SK-N-SH treated with all-trans-retinoic acid at 6 μM for 48 hours (cell line): Measurements from ENCODE around the gene SMIM8.

ENCODE experiments used
- ATAC-seq: fragments of 200-7000 bp; cut with Tn5 transposase; 3 replicates; pipeline ENCODE4 v1.9.1; 2020; ENCODE audit warnings: mild to moderate bottlenecking, moderate library complexity
- ARNTL ChIP-seq: fragments of 450-650 bp; formaldehyde crosslinking; IDR thresholded peaks from 2 replicates; pipeline ENCODE4 v1.5.0; 2020; ENCODE audit warnings: low read depth, mild to moderate bottlenecking, moderate library complexity, borderline replicate concordance
- BACH2 ChIP-seq: fragments of 250-450 bp; sonication (Bioruptor Pico); IDR thresholded peaks from 2 replicates; pipeline ENCODE4 v1.9.0; 2021; ENCODE audit warnings: mild to moderate bottlenecking, borderline replicate concordance
- CSDC2 ChIP-seq: fragments of 250-450 bp; sonication (Bioruptor Pico); IDR thresholded peaks from 2 replicates; pipeline ENCODE4 v1.5.0; 2020; ENCODE audit warnings: mild to moderate bottlenecking, moderate library complexity
- ESRRG ChIP-seq: fragments of 250-450 bp; sonication (Bioruptor Pico); IDR thresholded peaks from 2 replicates; pipeline ENCODE4 v1.6.1; 2021; ENCODE audit warnings: mild to moderate bottlenecking
- GLIS3 ChIP-seq: fragments of 250-450 bp; sonication (Bioruptor Pico); IDR thresholded peaks from 2 replicates; pipeline ENCODE4 v1.5.0; 2020; ENCODE audit warnings: mild to moderate bottlenecking, moderate library complexity
- ISL1 ChIP-seq: fragments of 250-450 bp; sonication (Bioruptor Pico); IDR thresholded peaks from 2 replicates; pipeline ENCODE4 v2.1.2; 2022; ENCODE audit warnings: mild to moderate bottlenecking, moderate library complexity
- OSR1 ChIP-seq: fragments of 250-450 bp; sonication (Bioruptor Pico); IDR thresholded peaks from 2 replicates; pipeline ENCODE4 v1.8.0; 2022; ENCODE audit warnings: moderate library complexity, mild to moderate bottlenecking, inconsistent platforms
- PPARA ChIP-seq: fragments of 250-450 bp; sonication (Bioruptor Pico); IDR thresholded peaks from 2 replicates; pipeline ENCODE4 v1.5.0; 2020; ENCODE audit warnings: mild to moderate bottlenecking, borderline replicate concordance
- RARB ChIP-seq: fragments of 250-450 bp; sonication (Bioruptor Pico); IDR thresholded peaks from 2 replicates; pipeline ENCODE4 v1.8.0; 2021; ENCODE audit warnings: mild to moderate bottlenecking, moderate library complexity
- SNAI2 ChIP-seq: fragments of 250-450 bp; sonication (Bioruptor Pico); IDR thresholded peaks from 2 replicates; pipeline ENCODE4 v1.5.0; 2020; ENCODE audit warnings: mild to moderate bottlenecking, moderate library complexity
- TCF4 ChIP-seq: fragments of 250-450 bp; sonication (Bioruptor Pico); IDR thresholded peaks from 2 replicates; pipeline ENCODE4 v1.8.0; 2021; ENCODE audit warnings: mild to moderate bottlenecking, moderate library complexity, borderline replicate concordance
- ZC3H10 ChIP-seq: fragments of 250-450 bp; sonication (Bioruptor Pico); IDR thresholded peaks from 2 replicates; pipeline ENCODE4 v1.5.1; 2021; ENCODE audit warnings: mild to moderate bottlenecking, moderate library complexity
- ZFP3 ChIP-seq: fragments of 250-450 bp; sonication (Bioruptor Pico); IDR thresholded peaks from 2 replicates; pipeline ENCODE4 v1.5.0; 2020; ENCODE audit warnings: mild to moderate bottlenecking, moderate library complexity
- ZFP30 ChIP-seq: fragments of 450-650 bp; formaldehyde crosslinking; IDR thresholded peaks from 2 replicates; pipeline ENCODE4 v1.5.0; 2022; ENCODE audit warnings: mild to moderate bottlenecking, moderate library complexity
- ZNF565 ChIP-seq: fragments of 450-650 bp; formaldehyde crosslinking; conservative IDR thresholded peaks from 2 replicates; pipeline ENCODE4 v1.5.0; 2020; ENCODE audit warnings: low read depth, mild to moderate bottlenecking, moderate library complexity
- ZNF70 ChIP-seq: fragments of 450-650 bp; formaldehyde crosslinking; IDR thresholded peaks from 2 replicates; pipeline ENCODE4 v1.5.0; 2020; ENCODE audit warnings: mild to moderate bottlenecking, moderate library complexity
- ZNF8 ChIP-seq: fragments of 450-650 bp; formaldehyde crosslinking; IDR thresholded peaks from 2 replicates; pipeline ENCODE4 v1.5.0; 2020; ENCODE audit warnings: mild to moderate bottlenecking, moderate library complexity
- TF ChIP-seq, protein P1 (sequence below): fragments of 250-450 bp; sonication (Bioruptor Pico); IDR thresholded peaks from 2 replicates; pipeline ENCODE4 v1.8.0; 2020; ENCODE audit warnings: mild to moderate bottlenecking, moderate library complexity, borderline replicate concordance
- TF ChIP-seq, protein P2 (sequence below): fragments of 250-450 bp; sonication (Bioruptor Pico); IDR thresholded peaks from 2 replicates; pipeline ENCODE4 v1.8.0; 2021; ENCODE audit warnings: low read depth, mild to moderate bottlenecking, moderate library complexity, borderline replicate concordance
- TF ChIP-seq, protein P3 (sequence below): fragments of 250-450 bp; sonication (Bioruptor Pico); IDR thresholded peaks from 2 replicates; pipeline ENCODE4 v1.5.1; 2020; ENCODE audit warnings: low read depth, mild to moderate bottlenecking, moderate library complexity
- TF ChIP-seq, protein P4 (sequence below): fragments of 250-450 bp; sonication (Bioruptor Pico); IDR thresholded peaks from 2 replicates; pipeline ENCODE4 v1.5.1; 2021; ENCODE audit warnings: mild to moderate bottlenecking, moderate library complexity
- TF ChIP-seq, protein P5 (sequence below): fragments of 250-450 bp; sonication (Bioruptor Pico); IDR thresholded peaks from 2 replicates; pipeline ENCODE4 v1.5.0; 2020; ENCODE audit warnings: mild to moderate bottlenecking, moderate library complexity

Gene SMIM8

DNA sequence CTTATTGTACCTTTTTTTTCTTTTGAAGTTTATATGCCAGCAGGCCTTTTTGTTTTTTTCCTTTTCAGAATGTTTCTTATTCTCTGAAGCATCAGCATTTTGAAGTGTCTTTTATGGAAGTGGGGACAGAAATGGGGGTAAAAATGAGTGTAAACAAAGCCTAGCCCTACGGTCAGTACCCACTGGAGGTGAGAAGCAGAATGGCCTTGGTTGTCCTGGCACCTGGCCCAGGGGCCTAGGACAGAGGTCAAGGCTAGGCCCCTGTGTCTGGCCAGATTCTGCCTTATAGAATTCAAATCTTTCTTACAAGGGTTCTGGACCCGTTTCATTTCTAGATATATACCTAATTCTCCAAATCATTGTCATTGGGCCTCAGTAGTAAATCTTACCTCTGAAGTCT is 18.8 kb downstream of the SMIM8 start:
- TF ChIP-seq, protein P1, sequence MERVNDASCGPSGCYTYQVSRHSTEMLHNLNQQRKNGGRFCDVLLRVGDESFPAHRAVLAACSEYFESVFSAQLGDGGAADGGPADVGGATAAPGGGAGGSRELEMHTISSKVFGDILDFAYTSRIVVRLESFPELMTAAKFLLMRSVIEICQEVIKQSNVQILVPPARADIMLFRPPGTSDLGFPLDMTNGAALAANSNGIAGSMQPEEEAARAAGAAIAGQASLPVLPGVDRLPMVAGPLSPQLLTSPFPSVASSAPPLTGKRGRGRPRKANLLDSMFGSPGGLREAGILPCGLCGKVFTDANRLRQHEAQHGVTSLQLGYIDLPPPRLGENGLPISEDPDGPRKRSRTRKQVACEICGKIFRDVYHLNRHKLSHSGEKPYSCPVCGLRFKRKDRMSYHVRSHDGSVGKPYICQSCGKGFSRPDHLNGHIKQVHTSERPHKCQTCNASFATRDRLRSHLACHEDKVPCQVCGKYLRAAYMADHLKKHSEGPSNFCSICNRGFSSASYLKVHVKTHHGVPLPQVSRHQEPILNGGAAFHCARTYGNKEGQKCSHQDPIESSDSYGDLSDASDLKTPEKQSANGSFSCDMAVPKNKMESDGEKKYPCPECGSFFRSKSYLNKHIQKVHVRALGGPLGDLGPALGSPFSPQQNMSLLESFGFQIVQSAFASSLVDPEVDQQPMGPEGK (CRISPR knock-in tag) = no peak
- TF ChIP-seq BACH2 = no peak
- no peak for TF ChIP-seq ARNTL
- no peak for ATAC-seq

DNA sequence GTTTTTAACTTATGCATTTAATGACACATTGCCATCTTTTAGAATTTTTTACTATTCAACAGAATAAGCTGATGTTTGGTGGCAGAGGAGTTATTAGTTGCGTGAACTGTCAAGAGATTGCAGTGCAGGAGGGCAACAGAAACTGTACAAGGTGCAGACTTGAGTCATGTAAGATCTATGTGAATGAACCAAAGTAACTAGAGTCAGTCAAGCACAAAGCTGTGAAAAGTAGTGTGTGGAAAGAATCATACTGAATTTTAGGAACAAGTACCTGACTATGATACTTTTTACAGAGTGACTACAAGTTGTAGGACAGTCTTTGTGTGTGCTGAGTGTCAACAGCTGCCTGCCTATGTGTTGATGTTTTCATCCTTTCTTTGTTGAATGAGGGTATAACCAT is 19.5 kb downstream of the SMIM8 start:
- no peak for ATAC-seq
- no peak for TF ChIP-seq ESRRG (CRISPR knock-in tag)
- no peak for TF ChIP-seq SNAI2 (CRISPR knock-in tag)
- no peak for TF ChIP-seq ZFP30
- TF ChIP-seq ZNF565 (CRISPR knock-in tag) = no peak
- TF ChIP-seq, protein P2, sequence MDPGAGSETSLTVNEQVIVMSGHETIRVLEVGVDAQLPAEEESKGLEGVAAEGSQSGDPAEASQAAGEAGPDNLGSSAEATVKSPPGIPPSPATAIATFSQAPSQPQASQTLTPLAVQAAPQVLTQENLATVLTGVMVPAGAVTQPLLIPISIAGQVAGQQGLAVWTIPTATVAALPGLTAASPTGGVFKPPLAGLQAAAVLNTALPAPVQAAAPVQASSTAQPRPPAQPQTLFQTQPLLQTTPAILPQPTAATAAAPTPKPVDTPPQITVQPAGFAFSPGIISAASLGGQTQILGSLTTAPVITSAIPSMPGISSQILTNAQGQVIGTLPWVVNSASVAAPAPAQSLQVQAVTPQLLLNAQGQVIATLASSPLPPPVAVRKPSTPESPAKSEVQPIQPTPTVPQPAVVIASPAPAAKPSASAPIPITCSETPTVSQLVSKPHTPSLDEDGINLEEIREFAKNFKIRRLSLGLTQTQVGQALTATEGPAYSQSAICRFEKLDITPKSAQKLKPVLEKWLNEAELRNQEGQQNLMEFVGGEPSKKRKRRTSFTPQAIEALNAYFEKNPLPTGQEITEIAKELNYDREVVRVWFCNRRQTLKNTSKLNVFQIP (CRISPR knock-in tag) = no peak
- no peak for TF ChIP-seq CSDC2
- TF ChIP-seq, protein P1 (CRISPR knock-in tag) = no peak
- TF ChIP-seq TCF4 (CRISPR knock-in tag) = no peak
- TF ChIP-seq, protein P3, sequence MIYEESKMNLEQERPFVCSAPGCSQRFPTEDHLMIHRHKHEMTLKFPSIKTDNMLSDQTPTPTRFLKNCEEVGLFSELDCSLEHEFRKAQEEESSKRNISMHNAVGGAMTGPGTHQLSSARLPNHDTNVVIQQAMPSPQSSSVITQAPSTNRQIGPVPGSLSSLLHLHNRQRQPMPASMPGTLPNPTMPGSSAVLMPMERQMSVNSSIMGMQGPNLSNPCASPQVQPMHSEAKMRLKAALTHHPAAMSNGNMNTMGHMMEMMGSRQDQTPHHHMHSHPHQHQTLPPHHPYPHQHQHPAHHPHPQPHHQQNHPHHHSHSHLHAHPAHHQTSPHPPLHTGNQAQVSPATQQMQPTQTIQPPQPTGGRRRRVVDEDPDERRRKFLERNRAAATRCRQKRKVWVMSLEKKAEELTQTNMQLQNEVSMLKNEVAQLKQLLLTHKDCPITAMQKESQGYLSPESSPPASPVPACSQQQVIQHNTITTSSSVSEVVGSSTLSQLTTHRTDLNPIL (CRISPR knock-in tag) = no peak
- no peak for TF ChIP-seq BACH2
- TF ChIP-seq GLIS3 (CRISPR knock-in tag) = no peak
- TF ChIP-seq, protein P4, sequence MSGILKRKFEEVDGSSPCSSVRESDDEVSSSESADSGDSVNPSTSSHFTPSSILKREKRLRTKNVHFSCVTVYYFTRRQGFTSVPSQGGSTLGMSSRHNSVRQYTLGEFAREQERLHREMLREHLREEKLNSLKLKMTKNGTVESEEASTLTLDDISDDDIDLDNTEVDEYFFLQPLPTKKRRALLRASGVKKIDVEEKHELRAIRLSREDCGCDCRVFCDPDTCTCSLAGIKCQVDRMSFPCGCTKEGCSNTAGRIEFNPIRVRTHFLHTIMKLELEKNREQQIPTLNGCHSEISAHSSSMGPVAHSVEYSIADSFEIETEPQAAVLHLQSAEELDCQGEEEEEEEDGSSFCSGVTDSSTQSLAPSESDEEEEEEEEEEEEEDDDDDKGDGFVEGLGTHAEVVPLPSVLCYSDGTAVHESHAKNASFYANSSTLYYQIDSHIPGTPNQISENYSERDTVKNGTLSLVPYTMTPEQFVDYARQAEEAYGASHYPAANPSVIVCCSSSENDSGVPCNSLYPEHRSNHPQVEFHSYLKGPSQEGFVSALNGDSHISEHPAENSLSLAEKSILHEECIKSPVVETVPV = no peak
- TF ChIP-seq ZNF8 (CRISPR knock-in tag) = no peak
- TF ChIP-seq ARNTL = no peak
- no peak for TF ChIP-seq ZC3H10 (CRISPR knock-in tag)
- no peak for TF ChIP-seq ZFP3 (CRISPR knock-in tag)
- TF ChIP-seq ZNF70 (CRISPR knock-in tag) = no peak
- no peak for TF ChIP-seq PPARA (CRISPR knock-in tag)
- no peak for TF ChIP-seq OSR1 (CRISPR knock-in tag)
- TF ChIP-seq RARB (CRISPR knock-in tag) = no peak

- ATAC-seq = no peak
- TF ChIP-seq ZFP30 (no peak), ZNF70 (CRISPR knock-in tag) (no peak), ISL1 (CRISPR knock-in tag) (no peak), PPARA (CRISPR knock-in tag) (no peak), ZFP3 (CRISPR knock-in tag) (no peak), OSR1 (CRISPR knock-in tag) (no peak), ZC3H10 (CRISPR knock-in tag) (no peak), TCF4 (CRISPR knock-in tag) (no peak), ZNF8 (CRISPR knock-in tag) (no peak)
- TF ChIP-seq, protein P4 = no peak
- TF ChIP-seq, protein P5, sequence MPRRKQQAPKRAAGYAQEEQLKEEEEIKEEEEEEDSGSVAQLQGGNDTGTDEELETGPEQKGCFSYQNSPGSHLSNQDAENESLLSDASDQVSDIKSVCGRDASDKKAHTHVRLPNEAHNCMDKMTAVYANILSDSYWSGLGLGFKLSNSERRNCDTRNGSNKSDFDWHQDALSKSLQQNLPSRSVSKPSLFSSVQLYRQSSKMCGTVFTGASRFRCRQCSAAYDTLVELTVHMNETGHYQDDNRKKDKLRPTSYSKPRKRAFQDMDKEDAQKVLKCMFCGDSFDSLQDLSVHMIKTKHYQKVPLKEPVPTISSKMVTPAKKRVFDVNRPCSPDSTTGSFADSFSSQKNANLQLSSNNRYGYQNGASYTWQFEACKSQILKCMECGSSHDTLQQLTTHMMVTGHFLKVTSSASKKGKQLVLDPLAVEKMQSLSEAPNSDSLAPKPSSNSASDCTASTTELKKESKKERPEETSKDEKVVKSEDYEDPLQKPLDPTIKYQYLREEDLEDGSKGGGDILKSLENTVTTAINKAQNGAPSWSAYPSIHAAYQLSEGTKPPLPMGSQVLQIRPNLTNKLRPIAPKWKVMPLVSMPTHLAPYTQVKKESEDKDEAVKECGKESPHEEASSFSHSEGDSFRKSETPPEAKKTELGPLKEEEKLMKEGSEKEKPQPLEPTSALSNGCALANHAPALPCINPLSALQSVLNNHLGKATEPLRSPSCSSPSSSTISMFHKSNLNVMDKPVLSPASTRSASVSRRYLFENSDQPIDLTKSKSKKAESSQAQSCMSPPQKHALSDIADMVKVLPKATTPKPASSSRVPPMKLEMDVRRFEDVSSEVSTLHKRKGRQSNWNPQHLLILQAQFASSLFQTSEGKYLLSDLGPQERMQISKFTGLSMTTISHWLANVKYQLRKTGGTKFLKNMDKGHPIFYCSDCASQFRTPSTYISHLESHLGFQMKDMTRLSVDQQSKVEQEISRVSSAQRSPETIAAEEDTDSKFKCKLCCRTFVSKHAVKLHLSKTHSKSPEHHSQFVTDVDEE (CRISPR knock-in tag) = no peak
- TF ChIP-seq, protein P1 (CRISPR knock-in tag) = no peak
Observed at GRCh38 chr6:87342829-87343228, 20.4 kb downstream of the SMIM8 start.
